Measurements from ENCODE around the gene CTTNBP2. TPM values are rescaled to one million over a fixed set of nuclear protein-coding genes. Genes with fewer than 3 reads are reported as not detected.

CTTNBP2 gene
- total and polyA plus RNA-seq, 2 of the 4 experiments (the other 2 are of a cell fraction), result 6.6 to 11.3 TPM

DNA sequence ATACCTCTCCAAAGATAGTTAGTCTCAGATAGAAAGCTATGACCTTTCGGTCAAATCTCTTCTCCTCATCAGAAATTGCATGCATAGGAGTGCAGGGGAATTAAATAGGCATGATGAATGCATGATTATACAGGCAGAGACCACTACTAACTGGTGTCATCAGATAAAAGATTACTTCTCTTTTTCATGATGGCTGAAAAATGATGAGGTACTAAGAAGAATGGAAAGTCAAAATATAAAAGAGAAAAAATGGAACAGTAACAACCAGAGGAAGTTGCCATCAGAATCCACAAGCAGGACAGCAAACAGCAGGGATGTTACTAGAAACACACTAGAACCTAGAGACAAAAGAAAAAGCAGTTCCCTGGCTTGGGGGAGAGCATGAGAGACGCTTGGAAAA, 31.6 kb downstream of the CTTNBP2 start:
- BruUV-seq (replicated peaks), result no TSS peak
- no peak overlapping the region for H2BK20ac ChIP-seq (ENCODE audit: low read depth, low read length)
- ChIA-PET POLR2A (ENCODE audit: unreplicated experiment) (no interaction called here), CTCF (interaction anchor here (1.5 kb wide), 1 partner anchor 11 kb away, joined by 4 read pairs; no protein-coding TSS in a partner anchor)
- H3K14ac ChIP-seq (replicated peaks; ENCODE audit: low read depth, low read length), result no peak overlapping the region
- no peak for DNase-seq
- H3K23ac ChIP-seq (ENCODE audit: low read depth, low read length), result no peak overlapping the region
- no peaks in the 10 kb centered on the region; a peak in 3 of 4 replicates for H3K79me1 ChIP-seq (ENCODE audit: low read depth in 1 of 2, low read length in 2 of 2)
- no peaks in the 10 kb centered on the region for H3K27me3 ChIP-seq (ENCODE audit: control insufficient read depth, insufficient read depth, low read length)
- no peak overlapping the region for H2AK9ac ChIP-seq (replicated peaks; ENCODE audit: low read depth, low read length, poor library complexity)
- no peak overlapping the region for H2AK5ac ChIP-seq (ENCODE audit: low read depth, low read length)
- no peaks in the 10 kb centered on the region; the same call in 1 of the 2 replicates for H3K4me1 ChIP-seq (ENCODE audit: control insufficient read depth, insufficient read depth, low read length)
- intact Hi-C loops (cut with micrococcal nuclease), result no loop called here
- H2BK120ac ChIP-seq (ENCODE audit: low read depth, low read length), result no peak overlapping the region
- H3K56ac ChIP-seq (ENCODE audit: extremely low read depth, insufficient read depth, low read length), result no peak overlapping the region
- no peak overlapping the region for H4K5ac ChIP-seq (ENCODE audit: low read depth, low read length)
- H3K27ac ChIP-seq (ENCODE audit: insufficient read depth, low read length), result no peak overlapping the region
- no peak overlapping the region for H4K91ac ChIP-seq (ENCODE audit: insufficient read depth, low read depth, low read length)
- H3K4me3 ChIP-seq (ENCODE audit: insufficient read depth, low read depth, low read length), result no peak overlapping the region
- TF ChIP-seq, protein P1, sequence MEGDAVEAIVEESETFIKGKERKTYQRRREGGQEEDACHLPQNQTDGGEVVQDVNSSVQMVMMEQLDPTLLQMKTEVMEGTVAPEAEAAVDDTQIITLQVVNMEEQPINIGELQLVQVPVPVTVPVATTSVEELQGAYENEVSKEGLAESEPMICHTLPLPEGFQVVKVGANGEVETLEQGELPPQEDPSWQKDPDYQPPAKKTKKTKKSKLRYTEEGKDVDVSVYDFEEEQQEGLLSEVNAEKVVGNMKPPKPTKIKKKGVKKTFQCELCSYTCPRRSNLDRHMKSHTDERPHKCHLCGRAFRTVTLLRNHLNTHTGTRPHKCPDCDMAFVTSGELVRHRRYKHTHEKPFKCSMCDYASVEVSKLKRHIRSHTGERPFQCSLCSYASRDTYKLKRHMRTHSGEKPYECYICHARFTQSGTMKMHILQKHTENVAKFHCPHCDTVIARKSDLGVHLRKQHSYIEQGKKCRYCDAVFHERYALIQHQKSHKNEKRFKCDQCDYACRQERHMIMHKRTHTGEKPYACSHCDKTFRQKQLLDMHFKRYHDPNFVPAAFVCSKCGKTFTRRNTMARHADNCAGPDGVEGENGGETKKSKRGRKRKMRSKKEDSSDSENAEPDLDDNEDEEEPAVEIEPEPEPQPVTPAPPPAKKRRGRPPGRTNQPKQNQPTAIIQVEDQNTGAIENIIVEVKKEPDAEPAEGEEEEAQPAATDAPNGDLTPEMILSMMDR (conservative IDR thresholded peaks at IDR 0.05; ENCODE audit: low read depth, low read length), result no peak
- TF ChIP-seq RAD21 (IDR thresholded peaks at IDR 0.05; ENCODE audit: low read length) (no peak), RFX5 (IDR thresholded peaks at IDR 0.05; ENCODE audit: low read depth, low read length) (no peak), SMC3 (IDR thresholded peaks at IDR 0.05; ENCODE audit: low read depth, low read length) (no peak), MAZ (IDR thresholded peaks at IDR 0.05; ENCODE audit: borderline replicate concordance, low read depth, low read length) (no peak), BHLHE40 (IDR thresholded peaks at IDR 0.05; ENCODE audit: low read depth, low read length) (no peak), MAFK (IDR thresholded peaks at IDR 0.05; ENCODE audit: low read depth, low read length) (no peak), POLR2A (IDR thresholded peaks at IDR 0.05; ENCODE audit: low read depth, low read length) (no peak), MXI1 (IDR thresholded peaks at IDR 0.05; ENCODE audit: borderline replicate concordance, low read depth, low read length) (no peak), NFE2L2 (IDR thresholded peaks at IDR 0.05; ENCODE audit: low read depth, low read length) (no peak), CEBPB (IDR thresholded peaks at IDR 0.05; ENCODE audit: low read depth, low read length) (no peak), CHD1 (IDR thresholded peaks at IDR 0.05; ENCODE audit: low read depth, low read length) (no peak), FOS (IDR thresholded peaks at IDR 0.05; ENCODE audit: low read depth, low read length) (no peak), RCOR1 (IDR thresholded peaks at IDR 0.05; ENCODE audit: insufficient replicate concordance, low read length) (no peak)
- TF ChIP-seq, protein P2, sequence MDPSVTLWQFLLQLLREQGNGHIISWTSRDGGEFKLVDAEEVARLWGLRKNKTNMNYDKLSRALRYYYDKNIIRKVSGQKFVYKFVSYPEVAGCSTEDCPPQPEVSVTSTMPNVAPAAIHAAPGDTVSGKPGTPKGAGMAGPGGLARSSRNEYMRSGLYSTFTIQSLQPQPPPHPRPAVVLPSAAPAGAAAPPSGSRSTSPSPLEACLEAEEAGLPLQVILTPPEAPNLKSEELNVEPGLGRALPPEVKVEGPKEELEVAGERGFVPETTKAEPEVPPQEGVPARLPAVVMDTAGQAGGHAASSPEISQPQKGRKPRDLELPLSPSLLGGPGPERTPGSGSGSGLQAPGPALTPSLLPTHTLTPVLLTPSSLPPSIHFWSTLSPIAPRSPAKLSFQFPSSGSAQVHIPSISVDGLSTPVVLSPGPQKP (IDR thresholded peaks at IDR 0.05; ENCODE audit: borderline replicate concordance, low read depth, low read length), result no peak
- no peak overlapping the region for H3K9ac ChIP-seq (ENCODE audit: low read depth, low read length)
- H3K9me3 ChIP-seq (ENCODE audit: control insufficient read depth, insufficient read depth, low read length), result 0 out of 2 replicates have a peak, but pooled peaks cover 2% of the 10 kb centered on the region
- no peak overlapping the region for H3K18ac ChIP-seq (ENCODE audit: low read depth, low read length)
- dilution Hi-C loops (cut with HindIII; ENCODE audit: low sequenced_read_pairs, unreplicated experiment), result no loop called here
- no peak overlapping the region for H3K4ac ChIP-seq (ENCODE audit: low read depth, low read length)
- no peak overlapping the region for H2BK5ac ChIP-seq (ENCODE audit: low read depth, low read length, poor library complexity, severe bottlenecking)
- no peak overlapping the region for H3K4me2 ChIP-seq (ENCODE audit: low read depth, low read length)
- ATAC-seq (ENCODE audit: low read depth), result no peak
- H4K8ac ChIP-seq (ENCODE audit: low read depth in 2 of 2, low read length in 2 of 2), result no peak overlapping the region
- H4K20me1 ChIP-seq (ENCODE audit: insufficient read depth, low read length), result no peaks in the 10 kb centered on the region
- WGBS, 2 experiments (ENCODE audit: extremely low coverage in 2 of 2, insufficient read length in 1 of 2), result no CpG with 5 or more reads among the region's 2 CpGs
- peaks cover 4% of the 10 kb centered on the region; the same call in 1 of the 2 replicates for H3K36me3 ChIP-seq (ENCODE audit: control insufficient read depth, insufficient read depth, low read length)
- H2BK15ac ChIP-seq (ENCODE audit: low read depth, low read length), result no peak overlapping the region
- H2AFZ ChIP-seq (replicated peaks; ENCODE audit: low read length, poor library complexity), result no peak overlapping the region
- in situ Hi-C loops (cut with MboI; ENCODE audit: low sequenced_read_pairs), result no loop called here
- H3K9me1 ChIP-seq (ENCODE audit: insufficient read depth, low read length), result no peaks in the 10 kb centered on the region
